ENCODE measurements around the gene LRMDA.

LRMDA gene

GRCh38 chr10:76088980-76089379 lies 657.6 kb downstream of the LRMDA start:
- no peak for TF ChIP-seq GLIS1 (tag by site-specific recombination; IDR thresholded peaks at IDR 0.05)
- TF ChIP-seq ZNF624 (tag by site-specific recombination; IDR thresholded peaks at IDR 0.05), result no peak
- no peak for TF ChIP-seq PRDM2 (tag by site-specific recombination; IDR thresholded peaks at IDR 0.05; ENCODE audit: borderline replicate concordance)
- no peak for TF ChIP-seq ZNF18 (tag by site-specific recombination; IDR thresholded peaks at IDR 0.05)
- peak; percentile 71 for TF ChIP-seq ATF2 (tag by site-specific recombination; IDR thresholded peaks at IDR 0.05; ENCODE audit: low read depth)
- no peak for TF ChIP-seq ZSCAN18 (tag by site-specific recombination; IDR thresholded peaks at IDR 0.05)
- TF ChIP-seq SP3 (tag by site-specific recombination; IDR thresholded peaks at IDR 0.05), result no peak
- no peak for TF ChIP-seq SETDB1 (IDR thresholded peaks at IDR 0.05; ENCODE audit: insufficient read length, low read length)
- 0 out of 2 replicates have a peak, but pooled peaks have one; percentile 25 for TF ChIP-seq ZBTB21 (tag by site-specific recombination; IDR thresholded peaks at IDR 0.05)
- TF ChIP-seq KLF1 (tag by site-specific recombination; IDR thresholded peaks at IDR 0.05), result no peak
- TF ChIP-seq ZNF521 (tag by site-specific recombination; IDR thresholded peaks at IDR 0.05), result no peak
- no peak for TF ChIP-seq ZEB2 (tag by site-specific recombination; IDR thresholded peaks at IDR 0.05)
- 0 out of 2 replicates have a peak, but pooled peaks have one; percentile 30 for TF ChIP-seq ZNF629 (tag by site-specific recombination; IDR thresholded peaks at IDR 0.05)
- TF ChIP-seq ZSCAN4 (tag by site-specific recombination; IDR thresholded peaks at IDR 0.05), result no peak
- Histone ChIP-seq H3K4me1 (ENCODE audit: control insufficient read depth, insufficient read depth, low read length) (peaks cover 18% of the 10 kb centered on the region), H3K27ac (ENCODE audit: extremely low read depth, low read depth, low read length) (no peak overlapping the region; the same call in 1 of the 2 replicates), H3K4me3 (ENCODE audit: low read depth, low read length) (no peak overlapping the region), H3K9me3 (ENCODE audit: control insufficient read depth, insufficient read depth, low read depth, low read length) (no peaks in the 10 kb centered on the region), H3K36me3 (ENCODE audit: control insufficient read depth in 2 of 2, insufficient read depth in 1 of 2, low read length in 2 of 2) (no peaks in the 10 kb centered on the region)
- ChIA-PET POLR2A (no interaction called here), CTCF (interaction anchor here (0.6 to 1.0 kb wide), 3 partner anchors 8 to 1554 kb away, joined by 3 to 6 read pairs (median 4); no protein-coding TSS in a partner anchor)
